ENCODE measurements around the gene PAQR4.

DNA sequence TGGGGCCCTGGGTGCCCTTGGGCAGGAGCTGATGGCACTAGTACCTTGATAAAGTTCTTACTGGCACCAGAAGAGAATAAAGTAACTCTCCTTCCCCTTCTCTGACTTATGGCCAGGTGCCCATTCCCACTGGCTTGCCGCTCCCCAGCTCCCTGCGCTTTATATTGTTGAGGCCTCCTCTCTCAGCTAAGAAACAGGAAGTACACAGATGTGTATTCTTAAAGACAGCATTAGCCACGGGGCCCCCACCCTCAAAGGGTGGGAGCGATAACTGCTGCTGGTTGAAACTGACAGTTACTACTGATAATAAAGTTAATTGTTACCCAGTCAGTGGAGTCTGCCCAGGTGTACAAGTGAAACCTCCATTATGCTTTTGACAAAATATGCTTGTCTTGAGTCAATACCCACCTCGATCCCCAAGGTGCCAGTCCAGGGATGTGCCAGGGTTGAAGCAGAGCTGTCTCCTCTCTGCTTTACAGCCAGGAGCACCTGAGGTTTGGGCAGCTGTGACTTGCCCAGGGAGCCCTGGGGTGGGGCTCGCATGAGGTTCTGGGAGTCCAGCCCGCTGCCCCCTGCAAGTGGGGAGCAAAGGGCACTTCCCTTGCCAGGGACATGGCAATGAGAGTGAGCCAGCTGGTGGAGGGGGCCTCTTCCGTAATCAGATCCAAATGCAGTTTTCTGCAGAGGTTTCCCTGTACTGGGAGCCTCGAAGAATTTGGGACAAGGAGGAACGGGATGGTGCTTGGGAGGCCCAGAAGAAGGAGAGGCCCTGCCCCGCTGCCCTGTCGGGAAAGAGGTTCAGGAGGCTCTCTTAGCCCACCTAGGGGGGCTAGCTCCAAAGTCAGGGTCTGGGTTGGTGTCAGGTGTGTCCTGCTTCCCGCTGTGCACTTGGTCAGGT is 38.2 kb downstream of the PAQR4 start:
- no peak for TF ChIP-seq CEBPB (IDR thresholded peaks at IDR 0.05)
- no peak for TF ChIP-seq CREB1 (IDR thresholded peaks at IDR 0.05; ENCODE audit: low read depth)
- TF ChIP-seq FOXM1 (IDR thresholded peaks at IDR 0.05; ENCODE audit: borderline replicate concordance, low read depth), result no peak
- TF ChIP-seq, protein P1, sequence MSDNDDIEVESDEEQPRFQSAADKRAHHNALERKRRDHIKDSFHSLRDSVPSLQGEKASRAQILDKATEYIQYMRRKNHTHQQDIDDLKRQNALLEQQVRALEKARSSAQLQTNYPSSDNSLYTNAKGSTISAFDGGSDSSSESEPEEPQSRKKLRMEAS (IDR thresholded peaks at IDR 0.05), result no peak
- TF ChIP-seq YY1 (IDR thresholded peaks at IDR 0.05; ENCODE audit: low read depth), result no peak
